Fibroblast of mammary gland (primary cell): ENCODE measurements around the gene ACTR1B.
"Not testable (repeated sequence)": the region's sequence is repeated elsewhere in the genome, so short reads cannot be mapped to it uniquely, and the experiment has no call there.

Experiments
- DNase-seq: peaks from one replicate; pipeline ENCODE4 v3.0.0-alpha.2; 2010; ENCODE audit warnings: low read depth
- H3K4me3 ChIP-seq: 2 replicates; pipeline ENCODE4 v1.5.1; 2011; ENCODE audit warnings: low read depth, mild to moderate bottlenecking, low read length, moderate library complexity; ENCODE audit not compliant: control insufficient read depth
- TF ChIP-seq, protein P1 (sequence below): conservative IDR thresholded peaks from 2 replicates; pipeline ENCODE4 v1.5.1; 2011; ENCODE audit warnings: low read depth, low read length, inconsistent platforms; ENCODE audit not compliant: control insufficient read depth, insufficient read depth

The ACTR1B gene

DNA sequence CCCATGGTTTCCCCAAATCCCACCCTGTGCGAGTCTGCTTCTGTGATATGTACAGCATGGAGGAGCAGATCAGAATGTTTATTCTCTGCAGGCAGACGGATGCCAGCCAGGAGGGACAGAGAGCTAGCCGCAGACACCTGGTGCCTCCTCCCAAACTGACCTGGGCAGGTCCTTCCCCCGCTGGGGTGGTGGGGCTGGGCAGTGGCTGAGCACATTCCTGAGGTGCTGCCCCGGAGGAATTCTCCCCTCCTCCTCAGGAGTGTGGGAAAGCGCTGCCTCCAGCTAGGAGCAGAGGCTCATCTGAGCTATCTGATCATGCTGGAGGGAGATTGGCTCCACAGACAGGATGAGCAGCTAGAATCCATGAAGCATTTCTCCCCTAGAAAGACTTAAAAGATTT, 27.3 kb upstream of the ACTR1B start:
- TF ChIP-seq, protein P1, sequence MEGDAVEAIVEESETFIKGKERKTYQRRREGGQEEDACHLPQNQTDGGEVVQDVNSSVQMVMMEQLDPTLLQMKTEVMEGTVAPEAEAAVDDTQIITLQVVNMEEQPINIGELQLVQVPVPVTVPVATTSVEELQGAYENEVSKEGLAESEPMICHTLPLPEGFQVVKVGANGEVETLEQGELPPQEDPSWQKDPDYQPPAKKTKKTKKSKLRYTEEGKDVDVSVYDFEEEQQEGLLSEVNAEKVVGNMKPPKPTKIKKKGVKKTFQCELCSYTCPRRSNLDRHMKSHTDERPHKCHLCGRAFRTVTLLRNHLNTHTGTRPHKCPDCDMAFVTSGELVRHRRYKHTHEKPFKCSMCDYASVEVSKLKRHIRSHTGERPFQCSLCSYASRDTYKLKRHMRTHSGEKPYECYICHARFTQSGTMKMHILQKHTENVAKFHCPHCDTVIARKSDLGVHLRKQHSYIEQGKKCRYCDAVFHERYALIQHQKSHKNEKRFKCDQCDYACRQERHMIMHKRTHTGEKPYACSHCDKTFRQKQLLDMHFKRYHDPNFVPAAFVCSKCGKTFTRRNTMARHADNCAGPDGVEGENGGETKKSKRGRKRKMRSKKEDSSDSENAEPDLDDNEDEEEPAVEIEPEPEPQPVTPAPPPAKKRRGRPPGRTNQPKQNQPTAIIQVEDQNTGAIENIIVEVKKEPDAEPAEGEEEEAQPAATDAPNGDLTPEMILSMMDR, result no peak

DNA sequence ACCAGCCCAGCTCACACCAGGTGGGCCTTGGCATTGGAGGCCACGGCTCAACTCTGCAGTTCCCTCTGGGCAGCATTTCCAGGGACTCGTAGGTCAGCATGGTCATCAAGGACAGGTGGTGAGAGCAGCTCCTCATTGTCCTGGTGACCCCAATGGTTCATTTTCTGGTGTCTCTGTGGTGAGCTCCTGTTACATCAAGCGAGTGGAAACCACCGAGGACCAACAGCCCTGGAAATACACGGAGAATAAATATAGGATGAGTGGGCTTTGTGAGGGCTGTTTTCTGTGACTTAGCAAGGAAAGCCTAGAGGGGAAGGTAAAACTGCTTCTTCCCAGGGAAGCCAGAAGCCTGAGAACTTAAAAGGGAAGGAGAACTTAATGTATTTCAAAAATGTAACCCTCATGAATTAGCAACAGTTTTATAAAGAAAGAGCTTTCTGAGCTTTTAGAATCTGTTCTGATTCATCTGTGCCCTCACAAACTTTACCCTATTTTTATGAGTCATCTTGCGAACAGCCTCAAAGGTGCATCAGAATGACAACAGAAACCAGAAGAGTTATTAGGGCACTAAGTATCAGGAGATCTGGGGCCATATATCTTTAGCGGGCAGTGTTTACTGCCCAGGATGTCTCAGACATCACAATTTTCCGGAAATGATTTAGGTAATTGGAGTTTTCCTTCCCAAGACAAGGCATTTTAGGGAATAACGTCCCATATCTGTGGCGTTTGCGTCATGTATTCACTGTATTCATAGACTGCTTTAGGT, 24.4 kb upstream of the ACTR1B start:
- TF ChIP-seq, protein P1, result no peak
- DNase-seq, result peak; percentile 30
- H3K4me3 ChIP-seq, result no peak overlapping the region

More for the DNA sequence above, 27.3 kb upstream of the ACTR1B start:
- DNase-seq, result no peak
- no peak overlapping the region for H3K4me3 ChIP-seq

DNA sequence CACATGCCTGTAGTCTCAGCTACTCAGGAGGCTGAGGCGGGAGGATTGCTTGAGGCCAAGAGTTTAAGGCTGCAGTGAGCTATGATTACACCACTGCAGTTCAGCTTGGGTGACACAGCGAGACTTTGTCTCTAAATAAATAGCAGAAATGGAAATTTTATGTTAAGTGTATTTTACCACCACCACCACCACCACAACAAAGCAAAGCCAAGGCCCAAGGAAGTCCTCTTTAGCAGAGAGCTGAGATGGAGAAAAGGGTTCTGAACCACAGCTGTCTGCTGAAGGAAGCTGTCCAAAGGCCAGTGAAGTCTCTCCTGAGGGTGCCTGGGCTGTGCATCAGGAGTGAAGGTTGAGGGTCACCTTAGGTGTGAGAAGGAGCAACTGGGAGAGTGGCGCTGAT, 23.4 kb upstream of the ACTR1B start:
- not testable (repeated sequence) for DNase-seq, H3K4me3 ChIP-seq

DNA sequence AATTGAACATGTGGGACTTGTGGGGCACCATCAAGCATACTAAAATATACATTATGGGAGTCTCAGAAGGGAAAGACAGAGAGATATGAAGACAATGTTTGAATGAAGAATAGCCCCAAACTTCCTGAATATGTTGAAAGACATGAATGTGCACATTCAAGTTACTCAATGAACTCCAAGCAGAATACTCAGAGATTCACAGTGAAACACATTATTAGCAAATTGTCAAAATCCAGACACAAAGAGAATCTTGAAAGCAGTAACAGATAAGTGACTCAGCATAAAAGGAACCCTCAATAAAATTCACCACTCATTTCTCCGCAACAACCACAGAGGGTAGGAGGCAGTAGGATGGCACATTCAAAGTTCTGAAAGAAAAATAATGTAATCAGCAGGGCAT, 14.5 kb upstream of the ACTR1B start:
- TF ChIP-seq, protein P1, result no peak
- no peak overlapping the region for H3K4me3 ChIP-seq
- DNase-seq, result no peak

DNA sequence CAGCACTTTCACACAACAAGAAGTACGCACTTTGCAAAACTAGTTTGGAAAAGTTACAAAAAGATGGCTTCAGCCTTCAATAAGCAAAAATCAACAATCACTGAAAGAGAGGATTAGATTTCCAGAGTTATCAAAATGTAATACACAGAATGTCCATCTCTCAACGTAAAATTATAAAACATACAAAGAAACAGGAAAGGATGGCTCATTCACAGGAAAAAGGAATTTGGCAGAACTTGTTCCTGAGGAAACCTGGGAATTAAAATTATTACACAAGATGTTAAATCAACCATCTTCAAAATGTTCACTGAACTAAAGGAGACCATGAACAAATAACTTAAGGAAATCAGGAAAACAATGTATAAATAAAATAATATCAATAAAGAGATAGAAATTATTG, 13.6 kb upstream of the ACTR1B start:
- TF ChIP-seq, protein P1, result no peak
- no peak for DNase-seq
- H3K4me3 ChIP-seq, result no peak overlapping the region

DNA sequence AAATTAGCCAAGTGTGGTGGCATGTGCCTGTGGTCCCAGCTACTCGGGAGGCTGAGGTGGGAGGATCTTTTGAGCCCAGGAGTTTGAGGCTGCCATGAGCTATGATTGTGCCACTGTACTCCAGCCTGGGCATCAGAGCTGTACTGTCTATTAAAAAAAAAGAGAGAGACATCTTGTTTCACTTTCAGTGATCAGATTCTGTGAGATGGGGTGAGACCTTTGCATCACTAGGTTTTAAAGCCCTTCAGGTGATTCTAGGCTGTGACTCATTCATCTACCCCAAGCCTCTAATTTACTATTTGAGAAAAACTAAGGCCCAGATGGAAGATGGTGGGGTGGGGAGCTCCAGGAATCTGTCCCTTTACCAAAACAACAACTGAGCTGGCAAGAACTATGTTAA, 12.8 kb upstream of the ACTR1B start:
- no peak for DNase-seq

DNA sequence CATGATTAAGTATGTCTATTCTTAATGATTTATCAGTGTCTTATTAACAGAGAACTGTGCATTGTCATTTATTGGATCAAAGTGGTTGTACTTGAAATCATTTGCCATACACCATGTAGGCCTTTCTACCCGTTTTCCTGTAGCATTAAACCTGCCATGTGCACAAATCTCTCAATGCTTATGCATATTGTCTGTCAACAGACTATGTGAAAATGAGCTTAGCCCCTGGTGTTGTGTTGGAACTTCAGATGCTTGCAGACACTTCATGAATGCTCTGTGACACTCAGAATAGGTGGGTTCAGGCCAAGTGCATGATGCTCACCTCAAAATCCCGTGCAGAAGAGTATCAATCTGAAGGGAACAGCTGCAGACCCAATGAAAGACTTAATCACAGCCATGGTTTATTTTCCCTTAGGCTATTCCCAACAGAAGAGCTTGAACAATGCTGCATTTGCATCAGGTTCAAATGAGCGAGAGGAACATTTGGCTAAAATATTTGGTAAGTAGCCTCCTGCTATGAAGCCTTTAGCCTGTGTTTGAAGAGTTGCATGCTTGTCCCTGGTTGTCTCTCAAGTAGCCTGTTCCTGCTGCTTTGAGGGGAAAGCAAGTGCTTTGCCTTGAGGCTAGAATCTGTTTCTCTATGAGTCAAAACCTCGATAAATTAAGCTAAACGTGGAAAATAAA, 11.7 kb upstream of the ACTR1B start:
- H3K4me3 ChIP-seq, result no peak overlapping the region
- TF ChIP-seq, protein P1, result no peak
- DNase-seq, result no peak

More for the DNA sequence above, 12.8 kb upstream of the ACTR1B start:
- H3K4me3 ChIP-seq, result no peak overlapping the region
- TF ChIP-seq, protein P1, result no peak
